Prostate gland (tissue), 2 donors: Measurements from ENCODE around the gene DOK6.

Source experiments
- CTCF ChIP-seq, 4 experiments: fragments of 200-600 bp in 2 of 4; fragments of 450-650 bp in 2 of 4; sonication (generic) in 2 of 4; IDR thresholded peaks; 1 replicate in 3 of 4; 2 replicates in 1 of 4; pipeline ENCODE4 v1.5.1; 2016 to 2019; ENCODE audit warnings: antibody characterized with exemption in 4 of 4, mild to moderate bottlenecking in 2 of 4, moderate library complexity in 2 of 4
- POLR2A ChIP-seq: fragments of 450-650 bp; IDR thresholded peaks from one replicate; pipeline ENCODE4 v1.6.1; 2016; ENCODE audit warnings: antibody characterized with exemption, mild to moderate bottlenecking
- POLR2AphosphoS5 ChIP-seq: sonication (generic); formaldehyde crosslinking; IDR thresholded peaks from one replicate; pipeline ENCODE4 v1.6.1; 2017; ENCODE audit warnings: antibody characterized with exemption

- TF ChIP-seq POLR2A (no peak), CTCF (IDR thresholded peaks at IDR 0.05) (no peak), POLR2AphosphoS5 (no peak)
Observed at GRCh38 chr18:69872661-69873060, 472.0 kb downstream of the DOK6 start.
